ENCODE results near the gene BCHE.

BCHE gene

DNA sequence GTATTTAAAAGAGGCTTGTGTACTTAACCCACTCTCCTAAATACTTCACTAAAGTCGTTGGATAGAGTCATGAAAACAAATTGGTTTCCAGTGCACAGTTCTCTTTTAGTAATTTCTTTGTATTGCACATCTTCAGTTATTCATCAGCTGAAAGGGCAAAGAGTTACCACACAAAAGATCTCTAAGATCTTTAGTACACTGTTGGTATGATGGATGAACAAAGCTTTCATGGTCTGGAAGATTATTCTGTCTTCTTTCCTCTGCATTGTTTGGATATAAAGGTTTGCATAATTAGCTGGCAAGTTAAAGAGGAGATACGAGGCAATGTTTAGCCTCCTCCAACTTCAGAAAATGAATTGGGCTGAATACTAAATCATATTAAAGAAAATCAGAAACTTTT, 40.5 kb downstream of the BCHE start:
- DNase-seq (ENCODE audit: low read depth, low spot score): no peak
- H3K4me3 ChIP-seq (ENCODE audit: low read depth, low read length): no peak overlapping the region
- TF ChIP-seq, protein P1, sequence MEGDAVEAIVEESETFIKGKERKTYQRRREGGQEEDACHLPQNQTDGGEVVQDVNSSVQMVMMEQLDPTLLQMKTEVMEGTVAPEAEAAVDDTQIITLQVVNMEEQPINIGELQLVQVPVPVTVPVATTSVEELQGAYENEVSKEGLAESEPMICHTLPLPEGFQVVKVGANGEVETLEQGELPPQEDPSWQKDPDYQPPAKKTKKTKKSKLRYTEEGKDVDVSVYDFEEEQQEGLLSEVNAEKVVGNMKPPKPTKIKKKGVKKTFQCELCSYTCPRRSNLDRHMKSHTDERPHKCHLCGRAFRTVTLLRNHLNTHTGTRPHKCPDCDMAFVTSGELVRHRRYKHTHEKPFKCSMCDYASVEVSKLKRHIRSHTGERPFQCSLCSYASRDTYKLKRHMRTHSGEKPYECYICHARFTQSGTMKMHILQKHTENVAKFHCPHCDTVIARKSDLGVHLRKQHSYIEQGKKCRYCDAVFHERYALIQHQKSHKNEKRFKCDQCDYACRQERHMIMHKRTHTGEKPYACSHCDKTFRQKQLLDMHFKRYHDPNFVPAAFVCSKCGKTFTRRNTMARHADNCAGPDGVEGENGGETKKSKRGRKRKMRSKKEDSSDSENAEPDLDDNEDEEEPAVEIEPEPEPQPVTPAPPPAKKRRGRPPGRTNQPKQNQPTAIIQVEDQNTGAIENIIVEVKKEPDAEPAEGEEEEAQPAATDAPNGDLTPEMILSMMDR (IDR thresholded peaks at IDR 0.05; ENCODE audit: insufficient read depth, low read length, missing control alignments): no peak
- POLR2A ChIA-PET: no interaction called here
- CTCF ChIA-PET: no interaction called here

DNA sequence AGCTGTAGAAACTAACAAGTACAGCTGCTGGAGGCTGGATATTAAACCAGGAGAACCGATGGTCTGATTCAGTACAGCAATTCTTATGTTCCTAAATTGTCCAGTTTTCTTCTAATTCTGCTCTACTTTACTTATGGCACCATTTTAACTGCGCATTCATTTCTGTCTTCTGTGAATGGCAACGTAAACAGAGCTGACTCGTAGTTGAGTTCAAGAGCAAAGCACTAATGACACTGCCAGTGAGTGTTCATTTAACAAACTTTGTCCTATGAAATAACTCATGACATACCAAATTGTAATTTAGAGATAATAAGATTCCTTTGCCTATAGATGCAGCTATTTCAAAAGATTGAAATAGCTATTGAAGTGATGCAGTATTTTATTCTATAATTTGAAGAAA, 48.7 kb downstream of the BCHE start:
- TF ChIP-seq, protein P1 (IDR thresholded peaks at IDR 0.05; ENCODE audit: insufficient read depth, low read length, missing control alignments): no peak
- ChIA-PET CTCF (no interaction called here), POLR2A (no interaction called here)
- no peak for DNase-seq (ENCODE audit: low read depth, low spot score)
- H3K4me3 ChIP-seq (ENCODE audit: low read depth, low read length): no peak overlapping the region

DNA sequence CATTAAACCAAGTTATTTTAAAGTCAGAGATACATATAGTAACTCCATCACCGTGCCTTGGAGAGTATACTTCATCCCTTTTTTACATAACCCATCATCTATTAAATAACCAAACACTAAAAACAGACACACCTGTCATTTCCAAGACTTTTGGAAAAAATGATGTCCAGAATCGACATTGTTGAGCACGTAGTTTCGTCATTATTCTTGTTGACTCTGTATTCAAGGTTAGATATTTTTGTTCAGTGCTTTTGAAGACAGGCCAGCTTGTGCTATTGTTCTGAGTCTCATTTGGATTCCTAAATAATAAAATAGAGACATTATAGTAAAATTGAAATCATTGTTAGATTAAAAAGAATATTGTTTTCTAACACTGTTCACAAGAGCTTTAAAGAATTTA, 51.2 kb downstream of the BCHE start:
- H3K4me3 ChIP-seq (ENCODE audit: low read depth, low read length): no peak overlapping the region
- DNase-seq (ENCODE audit: low read depth, low spot score): no peak
- CTCF ChIA-PET: no interaction called here
- TF ChIP-seq, protein P1 (IDR thresholded peaks at IDR 0.05; ENCODE audit: insufficient read depth, low read length, missing control alignments): no peak
- POLR2A ChIA-PET: no interaction called here

DNA sequence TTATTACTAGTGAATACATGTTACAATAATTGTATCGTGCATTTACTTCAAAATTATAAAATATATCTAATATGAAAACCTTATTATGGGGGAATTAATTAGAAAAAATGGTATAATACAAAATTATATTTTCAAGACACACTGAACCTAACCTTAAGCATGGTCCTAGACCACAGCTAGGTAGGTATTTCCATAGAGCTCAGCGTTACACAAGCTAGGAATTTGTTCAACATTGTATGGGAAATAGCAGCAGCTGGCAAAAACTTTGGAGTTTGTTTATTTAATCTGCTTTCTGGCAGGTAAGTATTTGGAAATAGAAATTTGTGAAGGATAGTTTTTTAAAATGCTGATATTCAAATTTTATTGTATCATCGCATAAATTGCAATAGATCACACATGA, 52.9 kb downstream of the BCHE start:
- no peak for DNase-seq (ENCODE audit: low read depth, low spot score)
- ChIA-PET POLR2A (no interaction called here), CTCF (no interaction called here)
- TF ChIP-seq, protein P1 (IDR thresholded peaks at IDR 0.05; ENCODE audit: insufficient read depth, low read length, missing control alignments): no peak
- H3K4me3 ChIP-seq (ENCODE audit: low read depth, low read length): no peak overlapping the region

DNA sequence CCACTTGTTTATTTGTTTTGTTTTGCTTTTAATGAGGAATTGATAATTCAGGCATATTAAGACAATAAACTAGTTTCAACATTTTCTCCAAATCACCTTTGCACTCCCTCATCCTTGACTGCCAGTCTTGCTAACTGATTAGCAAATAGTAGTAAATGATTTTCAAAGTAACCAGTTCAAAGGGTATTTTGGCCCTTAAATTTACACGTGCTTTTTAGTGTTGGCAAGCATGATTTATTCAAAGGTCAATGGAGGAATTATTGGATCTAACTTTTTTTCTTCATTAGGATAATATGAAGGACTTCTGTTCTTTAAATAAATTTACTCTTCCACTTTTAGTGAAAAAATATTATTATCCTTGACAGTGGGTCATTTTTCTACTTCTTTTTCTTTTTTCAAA, 53.8 kb downstream of the BCHE start:
- TF ChIP-seq, protein P1 (IDR thresholded peaks at IDR 0.05; ENCODE audit: insufficient read depth, low read length, missing control alignments): no peak
- no peak overlapping the region for H3K4me3 ChIP-seq (ENCODE audit: low read depth, low read length)
- POLR2A ChIA-PET: no interaction called here
- CTCF ChIA-PET: no interaction called here
- DNase-seq (ENCODE audit: low read depth, low spot score): no peak

DNA sequence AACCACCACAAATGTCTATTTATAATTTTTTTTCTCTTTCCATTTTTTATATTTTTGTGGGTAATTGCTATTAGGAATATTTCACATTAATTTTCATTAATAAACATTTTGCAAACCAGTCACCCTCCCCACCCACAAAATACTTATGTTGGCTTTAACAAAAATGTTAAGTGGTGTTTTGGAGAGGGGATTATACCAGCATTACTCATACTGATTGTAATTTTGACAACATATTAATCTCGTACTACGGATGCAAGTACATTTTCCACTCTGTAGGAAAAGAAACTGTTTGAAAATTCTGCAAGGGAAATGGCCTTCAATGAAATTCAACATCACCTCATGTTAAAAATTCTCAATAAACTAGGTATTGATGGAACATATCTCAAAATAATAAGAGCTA, 58.3 kb downstream of the BCHE start:
- TF ChIP-seq, protein P1 (IDR thresholded peaks at IDR 0.05; ENCODE audit: insufficient read depth, low read length, missing control alignments): no peak
- ChIA-PET POLR2A (no interaction called here), CTCF (no interaction called here)
- DNase-seq (ENCODE audit: low read depth, low spot score): no peak
- H3K4me3 ChIP-seq (ENCODE audit: low read depth, low read length): no peak overlapping the region
